ENCODE results near the gene ENTREP3.

Gene ENTREP3

DNA sequence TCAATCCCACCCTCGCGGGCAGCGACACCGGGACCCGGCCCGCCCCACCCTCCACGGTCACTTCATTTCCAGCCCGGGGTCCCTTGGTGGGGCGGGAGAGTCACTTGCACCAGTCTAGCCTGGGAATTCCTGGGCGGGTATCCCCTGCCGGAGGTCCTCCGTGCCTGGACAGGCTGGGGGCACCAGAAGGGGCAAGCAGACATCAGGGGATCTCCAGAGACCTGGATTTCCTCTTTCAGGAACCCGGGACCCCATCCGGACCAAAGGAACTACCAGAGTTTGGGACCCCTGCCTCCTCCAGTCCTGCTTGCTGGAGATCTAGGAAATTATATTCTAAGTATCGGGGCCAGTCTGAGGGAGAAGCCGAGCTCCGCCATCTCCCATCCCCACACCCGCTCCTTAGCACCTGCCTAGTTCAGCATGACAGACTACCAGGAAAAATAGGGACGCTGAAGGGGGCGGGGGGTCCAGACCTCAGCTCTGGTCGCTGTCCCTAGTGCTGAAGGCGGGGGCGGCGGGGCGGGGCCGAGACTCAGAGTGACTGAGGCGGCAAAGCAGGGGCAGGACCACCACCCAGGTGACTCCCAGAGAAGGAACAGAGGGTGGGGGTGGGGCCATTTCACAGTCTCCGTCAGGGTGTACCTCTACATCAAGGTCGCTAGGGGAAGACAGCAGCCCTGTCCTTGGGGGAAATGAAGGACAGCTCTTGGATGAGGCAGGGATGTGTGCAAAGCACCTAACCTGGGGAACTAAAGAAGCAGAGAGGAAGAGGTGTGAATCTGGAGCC, 22.8 kb upstream of the ENTREP3 start:
- H3K79me2 ChIP-seq (ENCODE audit: control insufficient read depth, insufficient read depth, low read length, unreplicated experiment) = no peaks in the 10 kb centered on the region
- H3K27me3 ChIP-seq (ENCODE audit: insufficient read depth, low read length) = no peaks in the 10 kb centered on the region
- H3K27ac ChIP-seq (ENCODE audit: low read depth, low read length) = no peak overlapping the region
- peak overlapping the region; percentile 86 for H3K4me3 ChIP-seq (ENCODE audit: low read depth, low read length)
- H2AFZ ChIP-seq (ENCODE audit: low read length, unreplicated experiment) = peak overlapping the region; percentile 88
- peaks cover 13% of the 10 kb centered on the region for H3K4me1 ChIP-seq (ENCODE audit: control insufficient read depth, insufficient read depth, low read length, unreplicated experiment)
- H3K36me3 ChIP-seq (ENCODE audit: insufficient read depth, low read length) = no peaks in the 10 kb centered on the region

GRCh38 chr1:155277070-155277901, 22.0 kb upstream of the ENTREP3 start, which contains the start of gene HCN3:
Gene HCN3 (plus strand): TSS chr1:155277463. CDS start chr1:155277591, 128 bp downstream.
- H3K79me2 ChIP-seq (ENCODE audit: control insufficient read depth, insufficient read depth, low read length, unreplicated experiment) = peaks cover 7% of the 10 kb centered on the region
- no peak within 1 kb of the TSS for H3K27ac ChIP-seq (ENCODE audit: low read depth, low read length)
- no peaks in the 10 kb centered on the region for H3K27me3 ChIP-seq (ENCODE audit: insufficient read depth, low read length)
- H3K36me3 ChIP-seq (ENCODE audit: insufficient read depth, low read length) = no peaks in the 10 kb centered on the region
- H3K4me3 ChIP-seq (ENCODE audit: low read depth, low read length) = peak within 1 kb of the TSS; percentile 86
- peaks cover 13% of the 10 kb centered on the region for H3K4me1 ChIP-seq (ENCODE audit: control insufficient read depth, insufficient read depth, low read length, unreplicated experiment)
- peak within 1 kb of the TSS; percentile 88 for H2AFZ ChIP-seq (ENCODE audit: low read length, unreplicated experiment)

GRCh38 chr1:155273343-155274245, 18.3 kb upstream of the ENTREP3 start, which contains the start of gene CLK2:
Gene CLK2 (minus strand): TSS chr1:155273504. CDS start chr1:155270977, 2,527 bp downstream.
- H3K79me2 ChIP-seq (ENCODE audit: control insufficient read depth, insufficient read depth, low read length, unreplicated experiment) = peaks cover 34% of the 10 kb centered on the region
- H3K4me1 ChIP-seq (ENCODE audit: control insufficient read depth, insufficient read depth, low read length, unreplicated experiment) = peaks cover 13% of the 10 kb centered on the region
- H3K4me3 ChIP-seq (ENCODE audit: low read depth, low read length) = peak within 1 kb of the TSS; percentile 88
- H2AFZ ChIP-seq (ENCODE audit: low read length, unreplicated experiment) = peak within 1 kb of the TSS; percentile 64
- peaks cover 11% of the 10 kb centered on the region; the same call in 1 of the 2 replicates for H3K36me3 ChIP-seq (ENCODE audit: insufficient read depth, low read length)
- H3K27ac ChIP-seq (ENCODE audit: low read depth, low read length) = peak within 1 kb of the TSS; percentile 79
- H3K27me3 ChIP-seq (ENCODE audit: insufficient read depth, low read length) = no peaks in the 10 kb centered on the region

DNA sequence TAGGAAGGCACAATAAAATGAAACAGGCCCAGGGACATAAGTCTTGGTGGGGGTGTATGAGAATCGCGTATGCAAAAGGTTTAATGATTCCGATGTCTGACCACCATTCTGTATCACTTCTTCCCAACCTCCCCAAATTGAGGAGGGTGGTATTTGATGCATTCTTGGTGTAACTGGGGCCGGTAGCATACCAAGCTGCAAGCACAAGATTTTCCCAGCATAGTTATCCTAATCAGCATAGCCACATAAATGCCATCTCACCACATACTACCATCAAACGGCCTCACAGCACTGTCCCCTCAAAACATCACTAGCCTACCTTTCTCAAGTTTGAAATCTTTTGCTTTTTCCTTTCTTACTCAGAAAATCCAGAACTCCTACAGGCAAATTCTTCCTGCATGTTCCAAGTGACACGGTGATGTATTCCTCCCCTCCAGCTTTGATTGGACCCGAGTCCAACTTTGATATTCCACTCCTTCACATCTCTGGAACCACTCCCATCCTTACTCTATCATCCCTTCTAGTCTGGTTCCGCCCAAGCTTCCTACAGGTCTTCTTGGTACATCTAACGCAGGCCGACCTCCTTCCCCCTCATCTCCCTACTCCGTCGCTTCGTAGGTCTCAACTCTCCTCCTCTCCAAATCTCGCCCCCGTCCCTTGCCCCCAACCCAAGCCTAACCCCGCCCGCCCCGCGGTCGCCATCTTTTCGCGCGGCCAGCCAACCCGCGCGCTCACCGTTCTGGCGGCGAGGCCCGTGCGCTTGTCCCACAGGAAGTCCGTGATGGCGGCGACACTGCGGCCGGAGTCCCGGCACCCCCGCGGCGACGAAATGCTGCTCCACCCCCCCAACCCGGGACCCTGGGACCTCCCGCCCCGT, 17.4 kb upstream of the ENTREP3 start:
- peak overlapping the region; percentile 64 for H2AFZ ChIP-seq (ENCODE audit: low read length, unreplicated experiment)
- no peaks in the 10 kb centered on the region for H3K27me3 ChIP-seq (ENCODE audit: insufficient read depth, low read length)
- H3K36me3 ChIP-seq (ENCODE audit: insufficient read depth, low read length) = peaks cover 20% of the 10 kb centered on the region
- peak overlapping the region; percentile 88 for H3K4me3 ChIP-seq (ENCODE audit: low read depth, low read length)
- H3K27ac ChIP-seq (ENCODE audit: low read depth, low read length) = peak overlapping the region; percentile 79
- H3K4me1 ChIP-seq (ENCODE audit: control insufficient read depth, insufficient read depth, low read length, unreplicated experiment) = peaks cover 8% of the 10 kb centered on the region
- H3K79me2 ChIP-seq (ENCODE audit: control insufficient read depth, insufficient read depth, low read length, unreplicated experiment) = peaks cover 34% of the 10 kb centered on the region

DNA sequence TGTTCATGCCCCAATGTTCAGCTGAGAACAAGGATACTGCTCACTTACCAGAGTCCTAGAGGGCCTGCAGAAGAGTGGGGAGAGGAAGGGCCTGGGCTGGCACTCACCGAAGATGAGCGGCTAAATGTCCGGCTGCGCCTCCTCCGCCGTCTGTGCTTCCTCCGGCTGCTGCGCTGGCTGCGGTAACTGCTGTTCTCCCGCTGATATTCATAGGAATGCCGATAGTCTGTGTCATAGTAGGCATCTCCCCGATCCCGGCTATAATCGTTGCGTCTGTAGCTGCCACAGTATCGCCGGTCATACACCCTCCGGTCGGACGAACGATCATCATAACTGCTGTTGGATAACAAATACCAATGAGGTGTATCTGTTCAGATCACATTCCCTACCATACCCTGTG, 14.1 kb upstream of the ENTREP3 start:
- Histone ChIP-seq H3K27ac (ENCODE audit: low read depth, low read length) (no peak overlapping the region), H3K4me1 (ENCODE audit: control insufficient read depth, insufficient read depth, low read length, unreplicated experiment) (peaks cover 3% of the 10 kb centered on the region), H3K36me3 (ENCODE audit: insufficient read depth, low read length) (peaks cover 39% of the 10 kb centered on the region), H3K79me2 (ENCODE audit: control insufficient read depth, insufficient read depth, low read length, unreplicated experiment) (peaks cover 34% of the 10 kb centered on the region), H3K4me3 (ENCODE audit: low read depth, low read length) (no peak overlapping the region), H3K27me3 (ENCODE audit: insufficient read depth, low read length) (no peaks in the 10 kb centered on the region), H2AFZ (ENCODE audit: low read length, unreplicated experiment) (no peak overlapping the region)

DNA sequence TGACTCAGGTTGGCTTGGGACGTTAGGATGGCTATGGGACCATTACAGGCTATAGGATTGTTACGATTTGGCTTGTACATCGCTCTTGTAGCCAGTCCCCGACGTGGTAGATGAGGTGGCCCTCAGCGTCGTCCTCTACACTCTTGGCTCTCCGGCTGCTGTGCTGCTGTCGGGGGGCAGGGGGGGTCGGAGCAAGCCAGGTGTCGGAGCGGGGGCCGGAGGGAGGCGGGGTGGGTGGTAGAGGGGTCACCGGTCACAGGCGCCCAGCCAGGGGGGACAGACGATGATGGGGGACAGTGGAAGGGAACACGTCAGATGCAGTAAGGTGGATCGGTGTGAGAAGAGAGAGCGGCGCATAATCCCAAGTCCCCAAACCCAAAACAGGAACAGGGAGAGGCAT, 13.3 kb upstream of the ENTREP3 start:
- H3K36me3 ChIP-seq (ENCODE audit: insufficient read depth, low read length) = peaks cover 45% of the 10 kb centered on the region

GRCh38 chr1:155267373-155267772, 12.1 kb upstream of the ENTREP3 start:
- H3K27me3 ChIP-seq (ENCODE audit: insufficient read depth, low read length) = no peaks in the 10 kb centered on the region
- H3K36me3 ChIP-seq (ENCODE audit: insufficient read depth, low read length) = peaks cover 45% of the 10 kb centered on the region
- H3K4me1 ChIP-seq (ENCODE audit: control insufficient read depth, insufficient read depth, low read length, unreplicated experiment) = no peaks in the 10 kb centered on the region
- H3K4me3 ChIP-seq (ENCODE audit: low read depth, low read length) = no peak overlapping the region
- H3K27ac ChIP-seq (ENCODE audit: low read depth, low read length) = no peak overlapping the region
- peaks cover 29% of the 10 kb centered on the region for H3K79me2 ChIP-seq (ENCODE audit: control insufficient read depth, insufficient read depth, low read length, unreplicated experiment)
- no peak overlapping the region for H2AFZ ChIP-seq (ENCODE audit: low read length, unreplicated experiment)

More for the DNA sequence above, 13.3 kb upstream of the ENTREP3 start:
- no peak overlapping the region for H3K4me3 ChIP-seq (ENCODE audit: low read depth, low read length)
- H3K27ac ChIP-seq (ENCODE audit: low read depth, low read length) = no peak overlapping the region
- H3K79me2 ChIP-seq (ENCODE audit: control insufficient read depth, insufficient read depth, low read length, unreplicated experiment) = peaks cover 34% of the 10 kb centered on the region
- H2AFZ ChIP-seq (ENCODE audit: low read length, unreplicated experiment) = no peak overlapping the region
- H3K27me3 ChIP-seq (ENCODE audit: insufficient read depth, low read length) = no peaks in the 10 kb centered on the region
- no peaks in the 10 kb centered on the region for H3K4me1 ChIP-seq (ENCODE audit: control insufficient read depth, insufficient read depth, low read length, unreplicated experiment)

DNA sequence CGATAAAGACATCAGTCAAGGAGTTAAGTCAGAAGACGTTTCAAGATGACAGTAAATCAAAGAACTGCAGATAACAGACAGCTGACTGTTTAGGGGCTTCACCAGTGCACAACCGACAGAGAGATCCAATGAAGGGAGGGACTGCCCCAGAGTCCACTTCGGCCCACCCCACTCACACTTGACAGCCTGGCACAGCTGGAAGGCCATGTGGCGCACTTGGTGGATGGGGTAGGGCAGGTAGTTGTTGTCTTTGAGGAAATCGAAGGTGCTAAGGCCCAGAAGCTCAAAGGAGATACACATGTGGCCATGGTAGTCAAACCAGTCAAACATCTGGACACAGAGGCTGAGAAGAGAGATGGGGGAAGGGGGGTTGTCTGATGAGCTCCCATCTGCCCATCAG, 11.3 kb upstream of the ENTREP3 start:
- H3K79me2 ChIP-seq (ENCODE audit: control insufficient read depth, insufficient read depth, low read length, unreplicated experiment) = peaks cover 22% of the 10 kb centered on the region
- H3K27ac ChIP-seq (ENCODE audit: low read depth, low read length) = no peak overlapping the region
- peaks cover 45% of the 10 kb centered on the region for H3K36me3 ChIP-seq (ENCODE audit: insufficient read depth, low read length)
- H3K27me3 ChIP-seq (ENCODE audit: insufficient read depth, low read length) = no peaks in the 10 kb centered on the region
- no peak overlapping the region for H3K4me3 ChIP-seq (ENCODE audit: low read depth, low read length)
- no peak overlapping the region for H2AFZ ChIP-seq (ENCODE audit: low read length, unreplicated experiment)
- no peaks in the 10 kb centered on the region for H3K4me1 ChIP-seq (ENCODE audit: control insufficient read depth, insufficient read depth, low read length, unreplicated experiment)

DNA sequence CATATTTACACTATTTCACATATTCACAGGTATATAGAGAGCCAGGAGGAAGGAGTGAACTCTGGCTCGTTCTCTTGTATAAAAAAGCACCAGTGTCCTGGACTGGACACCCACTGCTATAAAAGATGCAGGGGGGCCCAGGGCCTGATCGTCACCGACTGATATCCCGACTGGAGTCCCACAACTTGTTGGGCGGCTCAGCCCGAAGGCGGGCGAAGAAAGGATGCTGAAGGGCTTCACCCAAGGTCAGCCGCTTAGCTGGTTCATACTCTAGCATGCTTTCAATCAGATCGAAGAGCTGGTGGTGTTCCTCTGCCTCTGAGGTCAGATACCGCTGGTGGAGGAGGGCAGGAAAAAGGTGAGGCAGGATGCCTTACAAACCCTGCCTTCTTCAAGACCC, 7.8 kb upstream of the ENTREP3 start:
- Histone ChIP-seq H3K27me3 (ENCODE audit: insufficient read depth, low read length) (no peaks in the 10 kb centered on the region), H3K36me3 (ENCODE audit: insufficient read depth, low read length) (peaks cover 29% of the 10 kb centered on the region), H3K79me2 (ENCODE audit: control insufficient read depth, insufficient read depth, low read length, unreplicated experiment) (peaks cover 17% of the 10 kb centered on the region), H3K4me1 (ENCODE audit: control insufficient read depth, insufficient read depth, low read length, unreplicated experiment) (peaks cover 6% of the 10 kb centered on the region), H3K4me3 (ENCODE audit: low read depth, low read length) (no peak overlapping the region), H2AFZ (ENCODE audit: low read length, unreplicated experiment) (no peak overlapping the region), H3K27ac (ENCODE audit: low read depth, low read length) (no peak overlapping the region)

Data from ACC112 (cell line).